Esophagus squamous epithelium (tissue), 5 donors: ENCODE data around the gene KCTD21. TPM values are rescaled to one million over a fixed set of nuclear protein-coding genes. Genes with fewer than 3 reads are reported as not detected.

Experiments used
- DNase-seq: peaks from one replicate; lab custom pipeline; 2025; lab: John Stamatoyannopoulos, UW
- H3K27ac ChIP-seq, 4 donors: fragments of 200-600 bp; sonication (generic); one replicate each; pipeline ENCODE4 v1.5.1; 2016 to 2019; ENCODE audit warnings: mild to moderate bottlenecking in 1 of 4
- H3K27me3 ChIP-seq, 4 donors: fragments of 200-600 bp; sonication (generic); 1 replicate in 3 of 4; 2 replicates in 1 of 4; pipeline versions ENCODE4 v1.5.1 to v1.6.0; 2017 to 2021; ENCODE audit warnings: antibody characterized with exemption in 1 of 4
- H3K36me3 ChIP-seq, 3 donors: fragments of 200-600 bp; sonication (generic); one replicate each; pipeline ENCODE4 v1.5.1; 2016 to 2019
- H3K4me1 ChIP-seq, 3 donors: fragments of 200-600 bp; sonication (generic); one replicate each; pipeline ENCODE4 v1.5.1; 2017 to 2019
- H3K4me3 ChIP-seq, 4 donors: fragments of 200-600 bp; sonication (generic); 1 replicate in 3 of 4; 2 replicates in 1 of 4; pipeline ENCODE4 v1.5.1; 2016 to 2019; ENCODE audit warnings: mild to moderate bottlenecking in 2 of 4, moderate library complexity in 1 of 4
- H3K9me3 ChIP-seq, 3 donors: fragments of 200-600 bp; sonication (generic); one replicate each; pipeline ENCODE4 v1.5.1; 2016 to 2019
- CTCF ChIP-seq, 6 experiments: fragments of 450-650 bp in 4 of 6; fragments of 200-600 bp in 2 of 6; sonication (generic) in 2 of 6; IDR thresholded peaks; one replicate each; pipeline ENCODE4 v1.5.1; 2016 to 2019; ENCODE audit warnings: antibody characterized with exemption in 6 of 6, mild to moderate bottlenecking in 4 of 6, moderate library complexity in 4 of 6
- POLR2A ChIP-seq, 4 donors: fragments of 450-650 bp; IDR thresholded peaks; one replicate each; pipeline ENCODE4 v1.6.1; 2017; ENCODE audit warnings: antibody characterized with exemption in 4 of 4, mild to moderate bottlenecking in 4 of 4, moderate library complexity in 3 of 4
- WGBS, 2 donors: methylation state at CpG; one replicate each; pipeline ENCODE4 v1.1.5; 2018; 5-methylcytosine and 5-hydroxymethylcytosine counted together
- intact Hi-C: fragments of 100-400 bp; cut with DNase I; formaldehyde crosslinking; loops from one replicate; pipeline ENCODE4 v1.15.0; 2022
- total RNA-seq, 4 donors: library from RNA; depleted of rRNA; stranded (reverse); fragments of >200 nt; gene quantifications; one replicate each; pipeline ENCODE4 v1.1.0, GENCODE V29; 2016
- donor health status: DM: yes; HTN: yes; CAD: no.

The KCTD21 gene
- total RNA-seq, 4 donors from 2014 or later: 9.7 to 16.0 (median 11.3) TPM

- no peak overlapping the region for H3K27ac ChIP-seq
- no peak for TF ChIP-seq CTCF (IDR thresholded peaks at IDR 0.05)
- TF ChIP-seq POLR2A (IDR thresholded peaks at IDR 0.05): no peak
- no peak for DNase-seq
- peaks cover 0 to 99% (median 6%) of the 10 kb centered on the region in 3 donors for H3K36me3 ChIP-seq
- intact Hi-C loops: loop anchor here (10.0 kb wide), 2 partner anchors 193 to 343 kb away; partner anchors contain the start of gene GAB2
- WGBS, 2 donors: 85 to 92% methylated on average over 12 to 13 of the region's 13 CpGs
- H3K9me3 ChIP-seq: no peaks in the 10 kb centered on the region
- no peaks in the 10 kb centered on the region for H3K4me1 ChIP-seq
- no peaks in the 10 kb centered on the region for H3K27me3 ChIP-seq
- no peak overlapping the region for H3K4me3 ChIP-seq
Observed at GRCh38 chr11:78221396-78222315, 33.2 kb upstream of the KCTD21 start.

GRCh38 chr11:78220218-78221157, 32.1 kb upstream of the KCTD21 start:
- WGBS, 2 donors: 92 to 96% methylated on average over 9 to 12 of the region's 14 CpGs
- no peaks in the 10 kb centered on the region for H3K9me3 ChIP-seq
- DNase-seq: no peak
- no peak overlapping the region for H3K4me3 ChIP-seq
- intact Hi-C loops: loop anchor here (10.0 kb wide), 2 partner anchors 194 to 344 kb away; partner anchors contain the start of gene GAB2
- H3K27ac ChIP-seq: no peak overlapping the region
- H3K27me3 ChIP-seq: no peaks in the 10 kb centered on the region
- TF ChIP-seq POLR2A (IDR thresholded peaks at IDR 0.05): no peak
- TF ChIP-seq CTCF (IDR thresholded peaks at IDR 0.05): no peak
- no peaks in the 10 kb centered on the region for H3K4me1 ChIP-seq
- peaks cover 0 to 99% (median 6%) of the 10 kb centered on the region in 3 donors for H3K36me3 ChIP-seq

- H3K27me3 ChIP-seq: no peaks in the 10 kb centered on the region
- DNase-seq: no peak
- 85% methylated on average over 5 of the region's 7 CpGs; no CpG with 5 or more reads in 1 of the 2 donors for WGBS, 2 donors
- intact Hi-C loops: loop anchor here (10.0 kb wide), 2 partner anchors 195 to 345 kb away; partner anchors contain the start of gene GAB2
- no peak for TF ChIP-seq CTCF (IDR thresholded peaks at IDR 0.05)
- TF ChIP-seq POLR2A (IDR thresholded peaks at IDR 0.05): no peak
- H3K4me3 ChIP-seq: no peak overlapping the region
- no peaks in the 10 kb centered on the region for H3K9me3 ChIP-seq
- H3K4me1 ChIP-seq: no peaks in the 10 kb centered on the region
- peaks cover 0 to 99% (median 6%) of the 10 kb centered on the region in 3 donors for H3K36me3 ChIP-seq
- no peak overlapping the region for H3K27ac ChIP-seq
Observed at GRCh38 chr11:78219493-78220217, 31.2 kb upstream of the KCTD21 start.

- H3K9me3 ChIP-seq: no peaks in the 10 kb centered on the region
- H3K36me3 ChIP-seq: peaks cover 0 to 99% (median 6%) of the 10 kb centered on the region in 3 donors
- intact Hi-C loops: no loop called here
- TF ChIP-seq CTCF (IDR thresholded peaks at IDR 0.05) (no peak), POLR2A (IDR thresholded peaks at IDR 0.05) (no peak)
- no peak overlapping the region for H3K27ac ChIP-seq
- H3K4me1 ChIP-seq: no peaks in the 10 kb centered on the region
- 85 to 87% methylated on average over 7 to 10 of the region's 11 CpGs for WGBS, 2 donors
- no peak overlapping the region for H3K4me3 ChIP-seq
- H3K27me3 ChIP-seq: no peaks in the 10 kb centered on the region
- DNase-seq: no peak
Observed at GRCh38 chr11:78218707-78219492, 30.5 kb upstream of the KCTD21 start.
